HL-60 (cell line): ENCODE results near the gene PUS7.
"Not testable (repeated sequence)": the region's sequence is repeated elsewhere in the genome, so short reads cannot be mapped to it uniquely, and the experiment has no call there.

Experiments used
- CTCF ChIP-seq: IDR thresholded peaks from one replicate; pipeline ENCODE4 v1.5.1; 2011; ENCODE audit warnings: low read length, control low read depth, inconsistent platforms; ENCODE audit not compliant: insufficient read depth
- GABPA ChIP-seq: IDR thresholded peaks from 2 replicates; pipeline ENCODE4 v1.6.1; 2012; ENCODE audit warnings: low read depth
- POLR2AphosphoS5 ChIP-seq: IDR thresholded peaks from 2 replicates; pipeline ENCODE4 v1.6.1; 2012; ENCODE audit warnings: low read depth
- REST ChIP-seq: IDR thresholded peaks from 2 replicates; pipeline ENCODE4 v1.6.1; 2012; ENCODE audit warnings: low read depth; ENCODE audit not compliant: insufficient replicate concordance

- not testable (repeated sequence) for TF ChIP-seq CTCF, POLR2AphosphoS5, GABPA, REST
Observed at GRCh38 chr7:105450870-105451269, 71.2 kb downstream of the PUS7 start.
